Left forelimb (tissue), 1 donor: ENCODE data around the gene DIMT1.

Experiments used
- DNase-seq: peaks from one replicate; pipeline ENCODE4 v3.0.0-alpha.2; 2018; ENCODE audit warnings: low spot score

Gene DIMT1

DNA sequence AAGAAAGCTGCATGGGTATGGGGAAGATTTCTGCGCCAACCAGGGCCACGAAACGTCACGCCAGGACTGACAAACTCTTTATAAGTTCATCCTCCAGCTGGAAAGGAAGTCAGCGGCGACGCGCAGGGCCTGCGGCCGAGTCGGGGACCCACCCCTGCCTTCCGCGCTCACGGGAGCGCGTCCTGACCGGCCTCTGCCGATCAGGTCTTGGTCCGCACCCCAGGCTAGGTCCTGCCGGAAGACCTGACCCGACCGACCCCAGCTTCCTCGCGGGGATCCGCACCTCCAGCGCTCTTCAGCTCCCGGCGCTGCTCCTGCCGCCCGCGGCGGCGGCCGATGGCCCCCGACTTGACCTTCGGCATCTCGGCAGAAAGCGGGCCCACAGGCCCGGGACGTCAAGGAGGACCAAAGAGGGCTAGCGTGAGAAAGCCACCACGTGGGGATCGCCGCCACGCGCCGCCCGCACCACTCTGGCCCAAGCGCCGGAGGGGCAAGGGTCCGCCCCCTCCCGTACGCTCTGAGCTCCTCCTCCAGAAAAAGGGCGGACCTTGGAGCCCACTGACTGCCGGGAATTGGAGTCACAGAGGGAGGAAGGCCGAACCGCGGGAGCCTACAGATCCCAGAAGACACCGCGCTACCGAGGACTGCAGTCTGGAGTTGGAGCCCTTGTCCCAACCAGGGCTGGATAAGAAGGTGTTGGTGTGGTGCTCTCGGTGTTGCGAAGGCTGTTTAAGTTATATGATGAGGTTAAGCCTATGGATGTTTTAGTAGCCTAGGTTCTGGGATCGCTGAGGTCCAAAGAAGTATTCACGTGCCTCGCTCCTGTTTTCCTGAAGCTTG lies at the start of gene DIMT1:
Gene DIMT1, minus strand, starts transcription at position 495 of the 840 bp plus-strand sequence. Its CDS starts 133 bp downstream, at position 362.
- peak; percentile 94 for DNase-seq

- no peak for DNase-seq
Measured at GRCh38 chr5:62450259-62450658, 46.6 kb upstream of the DIMT1 start.

DNA sequence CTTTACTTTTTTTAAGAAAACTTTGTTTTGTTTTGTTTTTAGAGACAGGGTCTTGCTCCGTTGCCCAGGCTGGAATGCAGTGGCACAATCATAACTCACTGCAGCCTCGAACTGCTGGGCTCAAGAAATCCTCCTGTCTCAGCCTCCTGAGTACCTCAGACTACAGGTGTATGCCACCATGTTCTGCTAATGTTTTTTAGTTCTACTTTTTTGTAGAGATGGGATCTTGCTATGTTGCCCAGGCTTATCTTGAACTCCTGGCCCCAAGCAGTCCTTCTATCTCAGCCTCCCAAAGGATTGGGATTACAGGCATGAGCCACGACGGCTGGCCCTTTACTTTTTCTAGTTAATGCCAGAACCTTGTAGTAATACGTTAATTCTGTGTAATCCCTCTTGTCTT lies 44.8 kb upstream of the DIMT1 start:
- DNase-seq, result no peak

DNA sequence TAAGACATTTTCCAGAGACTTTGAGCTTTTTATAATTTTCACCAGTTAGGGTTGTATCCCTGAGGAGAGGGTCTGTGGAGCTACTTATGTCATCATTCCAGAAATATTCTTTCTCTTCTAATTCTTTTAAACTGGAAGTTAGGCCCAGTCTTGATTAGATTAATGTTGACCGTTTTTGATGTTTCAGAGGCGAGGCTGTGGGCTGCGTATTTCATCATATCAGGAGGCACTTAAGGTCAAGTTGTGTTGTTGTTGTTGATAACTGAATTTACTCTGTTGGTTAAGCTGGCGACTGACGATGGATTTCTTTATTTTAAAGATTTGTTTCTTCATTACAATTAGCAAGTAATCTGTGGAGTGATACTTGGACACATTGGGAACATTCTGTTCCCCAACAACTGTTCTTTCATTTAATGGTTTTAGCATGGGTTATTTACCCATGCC lies 28.9 kb upstream of the DIMT1 start:
- DNase-seq, result no peak

GRCh38 chr5:62431735-62432620 lies 28.3 kb upstream of the DIMT1 start:
- DNase-seq, result no peak

GRCh38 chr5:62424763-62425162 lies 21.1 kb upstream of the DIMT1 start:
- no peak for DNase-seq

DNA sequence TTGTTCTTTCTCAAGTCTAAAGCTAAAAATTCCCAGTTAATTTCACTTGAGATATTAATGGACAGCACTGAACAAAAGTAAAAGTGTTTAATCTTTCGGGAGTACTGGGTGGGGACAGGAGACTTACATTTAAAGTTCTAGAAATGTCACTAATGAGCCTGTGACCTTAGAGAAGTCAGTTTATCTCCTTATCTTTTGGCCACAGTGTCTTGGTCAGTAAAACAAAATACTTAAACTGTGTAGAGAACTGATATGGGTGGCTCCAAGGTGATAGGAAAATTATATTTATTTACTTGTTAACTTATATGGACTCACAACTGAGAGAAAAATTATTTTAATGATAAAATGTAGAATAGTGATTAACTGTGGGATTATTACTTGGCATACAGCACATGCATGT lies 17.7 kb upstream of the DIMT1 start:
- DNase-seq, result no peak

- no peak for DNase-seq
Measured at GRCh38 chr5:62419609-62420008, 15.9 kb upstream of the DIMT1 start.

- no peak for DNase-seq
Measured at GRCh38 chr5:62418462-62419076, 14.9 kb upstream of the DIMT1 start.

- no peak for DNase-seq
Measured at GRCh38 chr5:62413711-62414110, 10.0 kb upstream of the DIMT1 start.

GRCh38 chr5:62412549-62413329 lies 9.0 kb upstream of the DIMT1 start, which contains the start of gene IPO11:
TSS of gene IPO11 (plus strand) at chr5:62412763. CDS start at chr5:62437280, 24,517 bp downstream.
- peak; percentile 99 for DNase-seq

- no peak for DNase-seq
Measured at GRCh38 chr5:62395210-62395950, 8.3 kb downstream of the DIMT1 start.

DNA sequence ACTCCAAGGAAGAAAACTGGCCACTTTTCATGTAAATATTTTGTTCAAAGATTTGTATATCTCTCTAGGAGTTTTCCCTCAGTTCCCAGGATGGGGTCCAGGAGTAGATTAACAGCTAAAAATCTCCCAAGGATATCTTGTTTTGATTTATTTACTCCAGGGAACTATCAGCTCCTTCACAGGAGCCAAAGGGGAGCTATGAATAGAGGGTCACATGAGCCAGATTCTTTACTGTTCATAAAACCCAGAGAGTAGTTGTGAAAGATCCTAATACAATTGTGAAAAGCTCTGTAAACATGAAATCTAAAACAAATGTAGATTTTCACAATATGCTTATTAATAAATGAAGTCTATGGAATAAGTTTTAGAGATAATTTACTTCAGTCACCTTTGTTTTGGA lies 16.9 kb downstream of the DIMT1 start:
- DNase-seq, result no peak

DNA sequence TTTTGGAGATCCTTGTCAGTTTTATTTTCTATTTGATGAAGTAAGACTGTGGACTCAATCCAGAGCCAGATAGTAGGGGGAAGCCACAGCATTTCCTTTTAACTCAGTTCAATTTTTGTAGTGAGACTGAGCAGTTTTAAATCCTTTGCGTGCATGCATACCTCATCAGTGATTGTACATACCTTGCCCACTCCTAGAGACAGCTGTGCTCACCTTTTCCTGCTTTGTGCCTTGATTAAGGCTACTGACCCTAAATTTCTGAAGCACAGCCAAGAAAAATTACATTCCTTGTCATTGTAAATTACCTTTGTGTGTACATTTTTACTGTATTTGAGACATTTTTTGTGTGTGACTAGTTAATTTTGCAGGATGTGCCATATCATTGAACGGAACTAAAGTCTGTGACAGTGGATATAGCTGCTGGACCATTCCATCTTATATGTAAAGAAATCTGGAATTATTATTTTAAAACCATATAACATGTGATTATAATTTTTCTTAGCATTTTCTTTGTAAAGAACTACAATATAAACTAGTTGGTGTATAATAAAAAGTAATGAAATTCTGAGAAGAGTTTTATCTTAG lies 17.8 kb downstream of the DIMT1 start:
- DNase-seq, result no peak

DNA sequence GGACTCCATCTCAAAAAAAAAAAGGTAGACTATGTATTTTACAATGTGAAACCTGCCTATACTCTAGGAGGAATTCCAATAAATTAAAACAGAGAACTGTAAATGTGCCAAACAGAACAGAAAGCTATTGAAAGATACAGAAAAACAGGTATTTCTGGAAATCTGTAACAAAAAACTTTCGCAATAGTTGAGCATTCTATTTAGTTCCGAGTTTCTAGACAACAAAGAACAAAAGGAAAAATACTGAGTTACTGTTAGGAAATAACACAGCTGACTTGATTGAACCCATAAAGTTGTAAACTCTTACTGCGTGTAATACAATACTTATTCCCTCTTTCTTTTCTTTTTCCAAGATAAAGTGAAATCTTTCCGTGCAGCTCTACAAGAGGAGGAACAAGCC lies 18.6 kb downstream of the DIMT1 start:
- DNase-seq, result no peak

- DNase-seq, result no peak
Measured at GRCh38 chr5:62376064-62376463, 27.6 kb downstream of the DIMT1 start.

DNA sequence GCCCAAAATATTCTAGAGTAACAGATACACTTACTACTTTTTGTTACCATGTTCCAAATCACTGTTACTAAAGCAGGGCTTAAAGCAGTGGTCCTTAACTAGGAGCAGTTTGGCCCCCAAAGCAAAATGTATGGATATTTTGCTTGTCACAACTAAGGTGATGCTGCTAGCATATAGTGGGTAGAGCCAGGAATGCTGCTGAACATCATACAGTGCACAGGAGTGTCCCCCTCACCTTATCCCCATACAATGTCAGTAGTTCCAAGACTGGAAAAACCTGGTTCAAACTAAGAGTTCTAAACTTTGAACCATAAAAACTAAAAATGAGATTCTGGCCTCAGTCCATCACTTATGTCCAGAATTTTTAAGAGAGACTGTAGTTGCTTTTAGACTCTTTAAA lies 28.1 kb downstream of the DIMT1 start:
- DNase-seq, result no peak

- no peak for DNase-seq
Measured at GRCh38 chr5:62374090-62374489, 29.6 kb downstream of the DIMT1 start.

- no peak for DNase-seq
Measured at GRCh38 chr5:62373382-62373781, 30.3 kb downstream of the DIMT1 start.

- DNase-seq, result no peak
Measured at GRCh38 chr5:62372600-62372999, 31.1 kb downstream of the DIMT1 start.
